Stimulated activated CD8-positive, alpha-beta memory T cell treated with anti-CD3 and anti-CD28 coated beads, Interleukin-4, amount 100 ng/mL, for 4 hours (primary cell): ENCODE results near the gene SLC36A2.
"Not testable (repeated sequence)": the region's sequence is repeated elsewhere in the genome, so short reads cannot be mapped to it uniquely, and the experiment has no call there.

ENCODE experiments used
- DNase-seq, 2 donors: peaks; one replicate each; pipeline ENCODE4 v3.0.0-alpha.2; 2020; ENCODE audit warnings: low read depth in 2 of 2, low spot score in 1 of 2

The SLC36A2 gene

DNA sequence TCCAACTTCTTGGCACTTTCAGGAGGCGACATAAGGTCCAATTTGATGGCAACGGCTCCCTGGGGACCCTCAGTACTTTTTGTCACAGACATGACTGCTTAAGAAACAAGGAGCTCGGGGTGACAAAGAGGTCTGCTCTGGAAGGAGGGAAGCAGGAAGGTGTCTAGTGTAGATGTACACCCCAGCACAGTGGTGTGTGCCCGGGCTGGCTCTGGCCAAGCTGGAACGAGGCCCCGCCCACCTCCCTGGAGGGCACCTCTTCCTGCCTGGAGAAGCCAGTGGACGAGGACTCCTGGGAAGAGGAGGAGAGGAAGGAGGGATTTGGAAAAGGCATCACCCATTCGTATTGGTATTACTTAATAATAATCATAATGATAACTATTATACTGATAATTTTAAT is at the start of gene SLC36A2:
TSS of gene SLC36A2 (minus strand) at position 191 of the 400 bp plus-strand sequence. CDS start at position 92, 99 bp downstream.
- no peak for DNase-seq

DNA sequence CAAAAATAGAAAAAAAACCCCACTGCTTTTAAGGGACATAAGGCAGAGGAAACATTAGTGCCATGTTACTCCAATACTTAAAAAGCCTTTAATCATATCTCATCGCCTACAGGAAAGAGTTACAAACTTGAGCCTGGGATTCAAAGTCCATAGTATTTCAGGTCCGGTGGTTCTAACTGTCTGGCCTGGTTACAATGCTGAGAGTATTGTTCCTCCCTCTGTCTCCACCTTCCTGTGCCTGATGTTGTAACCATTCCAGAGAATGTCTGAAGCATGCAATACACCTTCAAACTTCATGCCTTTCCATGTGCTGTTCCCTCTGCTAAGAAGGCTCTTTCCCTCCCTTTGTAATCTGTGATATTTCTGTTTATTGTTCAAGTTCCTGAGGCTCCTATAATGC is 41.6 kb upstream of the SLC36A2 start:
- no peak for DNase-seq

DNA sequence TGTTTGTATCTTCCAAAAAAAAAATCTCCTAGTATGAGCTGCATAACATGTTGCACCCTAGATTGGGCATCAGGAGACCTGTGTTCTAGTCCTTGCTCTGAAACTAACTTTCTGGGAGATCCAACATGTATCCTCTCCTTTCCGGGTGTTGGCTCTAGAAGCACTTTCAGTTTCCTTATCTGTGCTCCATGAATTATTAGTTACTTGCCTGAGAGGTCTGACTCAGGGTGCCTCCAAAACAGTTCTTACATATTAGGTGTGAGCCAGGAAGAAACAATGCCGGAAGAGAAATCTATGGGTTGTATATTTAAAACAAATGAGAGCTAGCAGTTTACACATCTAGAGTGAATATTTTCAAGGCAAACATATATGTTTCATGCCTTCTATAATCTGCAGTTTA is 36.7 kb upstream of the SLC36A2 start:
- DNase-seq, result no peak

DNA sequence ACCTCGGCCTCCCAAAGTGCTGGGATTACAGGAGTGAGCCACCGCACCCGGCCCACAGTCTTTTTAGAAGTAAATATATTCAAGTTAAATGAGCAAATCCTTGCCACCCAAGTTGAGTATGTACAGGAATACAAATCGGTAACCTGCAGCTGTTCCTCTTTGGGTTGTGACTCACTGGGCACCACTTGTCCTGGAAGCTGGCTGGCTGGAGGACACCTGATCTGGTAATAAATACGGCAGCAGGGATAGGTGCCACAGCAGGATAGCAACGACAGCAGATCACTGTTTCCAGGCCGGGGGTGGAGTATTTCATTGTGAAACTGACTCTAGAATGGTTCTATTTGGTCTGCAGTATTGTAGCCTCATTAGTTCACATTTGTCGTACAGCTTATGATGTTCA is 35.7 kb upstream of the SLC36A2 start:
- DNase-seq, result no peak

GRCh38 chr5:151382576-151382975 is 35.2 kb upstream of the SLC36A2 start:
- no peak for DNase-seq

- DNase-seq, result no peak
Observed at GRCh38 chr5:151381899-151382298, 34.5 kb upstream of the SLC36A2 start.

DNA sequence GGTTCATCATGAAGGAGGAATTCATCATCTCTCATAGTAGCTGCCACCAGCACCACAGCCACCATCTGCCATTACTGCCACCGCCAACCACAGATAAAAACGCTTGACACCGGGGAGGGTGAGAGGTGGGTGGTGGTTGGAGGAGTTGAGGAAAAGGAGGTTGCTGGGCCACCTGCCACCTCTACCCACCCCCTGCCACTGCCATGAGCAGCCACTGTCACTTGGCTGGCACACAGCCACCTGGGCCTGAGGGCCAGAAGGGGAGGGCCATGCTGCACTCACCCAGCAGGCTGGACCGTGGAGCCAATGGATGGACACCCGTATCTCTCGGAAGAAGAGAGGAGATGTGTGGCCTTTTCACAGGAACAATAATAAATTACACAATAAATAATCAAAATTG is 31.3 kb upstream of the SLC36A2 start:
- DNase-seq, result no peak

- DNase-seq, result no peak
Observed at GRCh38 chr5:151374539-151374938, 27.2 kb upstream of the SLC36A2 start.

GRCh38 chr5:151367038-151367437 is 19.7 kb upstream of the SLC36A2 start:
- DNase-seq, result not testable (repeated sequence)

- no peak for DNase-seq
Observed at GRCh38 chr5:151363673-151364072, 16.3 kb upstream of the SLC36A2 start.

DNA sequence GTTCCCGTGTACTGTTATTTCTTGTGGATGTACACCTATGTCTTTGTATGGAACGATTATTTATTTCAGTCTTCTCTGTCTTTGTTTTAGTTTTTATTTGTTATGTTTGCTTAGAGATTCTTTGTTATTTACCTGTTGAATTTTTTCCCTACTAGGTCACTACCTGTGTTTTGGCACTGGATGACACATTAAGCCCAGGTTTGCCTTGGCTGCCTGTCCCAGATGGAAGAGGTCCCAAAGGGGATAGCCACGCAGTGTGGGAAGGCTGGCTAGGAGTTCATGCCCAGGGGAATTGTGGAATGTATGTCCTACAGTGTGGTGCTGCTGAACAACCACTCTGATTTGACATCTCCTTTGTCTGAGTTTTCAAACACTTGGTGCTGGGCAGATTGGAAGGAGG is 15.6 kb upstream of the SLC36A2 start:
- no peak for DNase-seq

DNA sequence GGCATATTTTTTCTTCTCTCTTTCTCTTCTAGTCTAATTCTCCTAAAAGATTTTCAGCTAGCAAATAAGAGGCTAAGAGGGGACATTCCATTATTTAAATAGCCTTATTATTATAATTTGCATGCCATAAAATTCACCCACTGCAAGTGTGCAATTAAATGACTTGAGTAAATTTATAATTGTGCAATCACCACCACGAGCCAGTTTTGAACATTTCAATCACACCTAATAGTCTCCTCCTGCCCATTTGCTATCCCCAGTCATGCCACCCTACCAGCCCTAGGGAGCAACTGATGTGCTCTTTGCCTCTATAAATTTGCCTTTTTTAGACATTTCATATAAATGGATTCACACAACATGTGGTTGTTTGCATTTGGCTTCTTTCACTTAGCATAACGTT is 12.0 kb upstream of the SLC36A2 start:
- no peak for DNase-seq

DNA sequence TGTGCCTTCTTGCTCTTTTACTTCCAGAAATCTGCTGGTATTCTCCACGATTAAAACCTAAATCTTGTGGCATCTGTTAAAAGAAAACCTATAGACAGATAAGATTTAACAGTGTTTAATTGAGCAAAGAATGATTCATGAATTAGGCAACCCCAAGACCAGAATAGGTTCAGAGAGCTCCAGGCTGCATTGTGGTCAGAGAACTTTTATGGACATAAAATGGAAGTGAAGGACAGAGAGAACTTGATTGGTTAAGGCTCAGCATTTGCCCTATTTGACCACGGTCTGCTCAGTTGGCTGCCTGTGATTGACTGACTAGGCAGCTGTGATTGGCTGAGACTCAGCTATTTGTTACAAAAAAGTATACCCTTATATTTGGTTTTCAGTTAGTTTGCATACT is 10.4 kb upstream of the SLC36A2 start:
- no peak for DNase-seq

DNA sequence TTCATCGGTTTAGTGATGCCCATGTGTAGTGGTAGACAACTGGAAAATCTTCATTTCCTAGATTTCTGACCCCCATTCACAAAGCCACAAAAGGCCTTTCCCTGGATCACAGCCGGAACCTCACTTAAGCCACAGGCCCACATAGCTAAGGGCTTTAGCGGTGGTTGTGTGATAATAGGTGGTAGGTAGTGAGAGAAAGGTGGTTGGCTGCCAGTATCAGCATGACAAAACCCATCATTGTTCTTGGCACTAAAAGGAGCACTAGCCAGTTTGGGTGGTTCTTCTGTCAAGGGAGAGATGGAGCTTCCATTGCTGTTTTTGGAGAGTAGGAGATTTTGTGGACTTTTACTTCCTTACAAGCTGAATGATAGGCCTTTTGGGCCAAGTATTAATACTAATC is 9.7 kb upstream of the SLC36A2 start:
- no peak for DNase-seq

DNA sequence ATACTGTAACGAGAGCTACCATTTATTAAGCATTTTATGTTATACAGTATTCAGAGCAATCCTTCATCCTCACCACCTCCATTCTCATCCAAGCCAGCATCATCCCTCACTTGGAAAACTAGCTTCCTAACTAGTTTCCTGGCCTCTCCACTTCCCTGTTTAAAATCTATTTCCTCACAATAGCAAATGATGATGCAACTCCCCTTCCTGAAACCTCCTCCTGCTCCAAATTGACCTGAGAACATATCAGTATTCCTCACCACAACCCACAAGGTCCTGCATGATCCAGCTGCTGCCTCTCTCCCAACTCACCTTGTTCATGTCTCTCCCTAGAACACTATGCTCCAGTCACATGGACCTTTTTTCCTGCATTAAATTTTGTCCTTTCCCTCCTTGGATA is 4.3 kb upstream of the SLC36A2 start:
- DNase-seq, result no peak

DNA sequence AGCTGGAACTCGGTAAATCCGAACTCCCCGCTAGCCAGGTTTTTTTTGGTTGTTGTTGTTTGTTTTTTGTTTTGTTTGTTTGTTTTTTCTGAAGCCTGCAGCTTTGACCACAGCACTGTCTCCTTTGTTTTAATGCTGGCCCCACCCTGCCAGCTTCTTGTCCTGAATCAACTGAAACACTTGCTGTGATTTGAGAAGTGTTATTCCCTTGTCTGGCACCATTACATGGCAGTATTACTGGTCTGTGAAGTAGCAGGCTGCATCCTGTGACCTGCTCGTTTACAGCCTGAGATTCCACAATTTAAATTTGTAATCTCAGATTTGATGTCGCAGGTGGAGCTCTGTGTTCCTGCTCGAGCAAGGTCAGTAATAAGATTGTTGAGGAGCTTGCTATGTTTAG is 1.4 kb upstream of the SLC36A2 start:
- no peak for DNase-seq

DNA sequence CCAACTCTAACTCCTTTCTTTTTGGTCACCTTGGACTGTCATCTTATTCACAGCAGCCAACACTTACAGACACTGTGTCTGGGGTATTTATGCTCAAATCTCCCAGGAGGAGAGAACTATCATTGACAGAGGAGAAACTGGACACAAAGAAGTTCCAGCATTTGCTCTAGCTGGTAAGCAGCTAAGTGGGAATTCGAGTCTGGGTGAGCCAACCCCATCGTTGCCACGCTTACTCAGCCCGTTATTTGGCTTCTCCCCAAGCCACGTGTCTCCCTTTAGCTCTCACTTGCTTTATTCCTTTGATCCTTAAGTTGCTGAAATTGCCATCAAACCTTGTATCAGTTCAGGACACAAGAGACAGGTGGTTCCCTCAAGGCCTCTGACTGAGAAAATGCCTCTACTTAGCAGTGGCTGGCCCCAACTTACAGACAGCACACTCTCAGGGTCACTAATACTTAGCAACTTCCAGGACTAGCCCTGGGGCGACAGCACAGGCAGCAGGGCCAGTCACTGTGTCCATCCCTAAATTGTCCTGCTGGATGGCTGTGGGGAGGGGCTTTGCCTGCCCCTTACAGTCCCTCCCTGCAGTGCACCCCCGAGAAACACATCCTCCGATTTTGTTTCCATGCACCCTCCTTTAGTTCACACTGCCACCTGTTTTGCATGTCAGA is 1.4 kb downstream of the SLC36A2 start:
- DNase-seq, result no peak

- DNase-seq, result no peak
Observed at GRCh38 chr5:151345187-151345807, 2.1 kb downstream of the SLC36A2 start.

DNA sequence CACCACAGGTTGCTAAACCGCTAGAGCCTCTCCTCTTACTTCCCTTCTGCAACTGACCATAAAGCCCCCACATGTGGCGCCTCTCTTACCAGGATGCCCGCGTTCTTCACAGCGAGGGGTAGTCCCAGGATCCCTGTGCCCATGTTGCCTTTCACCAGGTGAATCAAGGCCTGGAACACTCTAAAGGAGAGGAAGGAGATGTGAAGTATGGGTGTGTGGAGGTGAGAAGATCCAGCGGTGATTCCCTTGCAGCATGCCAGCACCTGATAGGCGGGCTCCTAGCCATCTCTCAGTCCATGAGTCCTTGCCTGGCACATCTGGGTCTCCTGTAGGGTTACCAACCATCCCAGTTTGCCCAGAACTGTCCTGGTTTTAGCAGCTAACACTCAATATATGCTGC is 3.3 kb downstream of the SLC36A2 start:
- no peak for DNase-seq

- no peak for DNase-seq
Observed at GRCh38 chr5:151340004-151340403, 7.4 kb downstream of the SLC36A2 start.

DNA sequence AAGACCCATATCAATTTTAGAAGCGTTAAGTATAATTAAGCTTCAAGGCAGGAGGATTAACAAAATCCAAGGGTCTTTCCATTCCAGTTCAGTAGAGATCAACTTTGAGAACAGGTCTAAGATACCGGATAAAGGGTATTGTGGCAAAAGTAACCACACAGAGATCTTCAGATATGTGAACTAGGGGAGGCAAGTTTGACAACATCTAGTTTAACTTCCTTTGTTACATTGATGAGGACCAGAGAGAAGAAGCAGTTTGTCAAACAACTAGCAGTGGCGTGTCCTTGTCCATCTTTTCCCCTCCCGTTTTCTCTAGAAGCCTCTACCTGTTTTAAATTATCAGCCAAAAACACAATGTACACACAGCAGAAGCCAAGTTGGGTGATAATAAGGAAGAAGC is 8.6 kb downstream of the SLC36A2 start:
- DNase-seq, result no peak

GRCh38 chr5:151332857-151333256 is 14.5 kb downstream of the SLC36A2 start:
- DNase-seq, result no peak

- DNase-seq, result no peak
Observed at GRCh38 chr5:151328734-151329133, 18.6 kb downstream of the SLC36A2 start.
